SK-N-SH treated with all-trans-retinoic acid at 6 μM for 48 hours (cell line): ENCODE data around the gene TCF7.

ENCODE experiments used
- ATAC-seq: fragments of 200-7000 bp; cut with Tn5 transposase; 3 replicates; pipeline ENCODE4 v1.9.1; 2020; ENCODE audit warnings: mild to moderate bottlenecking, moderate library complexity
- ARNTL ChIP-seq: fragments of 450-650 bp; formaldehyde crosslinking; IDR thresholded peaks from 2 replicates; pipeline ENCODE4 v1.5.0; 2020; ENCODE audit warnings: low read depth, mild to moderate bottlenecking, moderate library complexity, borderline replicate concordance
- BACH2 ChIP-seq: fragments of 250-450 bp; sonication (Bioruptor Pico); IDR thresholded peaks from 2 replicates; pipeline ENCODE4 v1.9.0; 2021; ENCODE audit warnings: mild to moderate bottlenecking, borderline replicate concordance
- CSDC2 ChIP-seq: fragments of 250-450 bp; sonication (Bioruptor Pico); IDR thresholded peaks from 2 replicates; pipeline ENCODE4 v1.5.0; 2020; ENCODE audit warnings: mild to moderate bottlenecking, moderate library complexity
- CSRNP3 ChIP-seq: fragments of 250-450 bp; sonication (Bioruptor Pico); IDR thresholded peaks from 2 replicates; pipeline ENCODE4 v1.5.1; 2021; ENCODE audit warnings: mild to moderate bottlenecking, moderate library complexity
- ESRRG ChIP-seq: fragments of 250-450 bp; sonication (Bioruptor Pico); IDR thresholded peaks from 2 replicates; pipeline ENCODE4 v1.6.1; 2021; ENCODE audit warnings: mild to moderate bottlenecking
- GLIS3 ChIP-seq: fragments of 250-450 bp; sonication (Bioruptor Pico); IDR thresholded peaks from 2 replicates; pipeline ENCODE4 v1.5.0; 2020; ENCODE audit warnings: mild to moderate bottlenecking, moderate library complexity
- ISL1 ChIP-seq: fragments of 250-450 bp; sonication (Bioruptor Pico); IDR thresholded peaks from 2 replicates; pipeline ENCODE4 v2.1.2; 2022; ENCODE audit warnings: mild to moderate bottlenecking, moderate library complexity
- OSR1 ChIP-seq: fragments of 250-450 bp; sonication (Bioruptor Pico); IDR thresholded peaks from 2 replicates; pipeline ENCODE4 v1.8.0; 2022; ENCODE audit warnings: moderate library complexity, mild to moderate bottlenecking, inconsistent platforms
- PPARA ChIP-seq: fragments of 250-450 bp; sonication (Bioruptor Pico); IDR thresholded peaks from 2 replicates; pipeline ENCODE4 v1.5.0; 2020; ENCODE audit warnings: mild to moderate bottlenecking, borderline replicate concordance
- RARB ChIP-seq: fragments of 250-450 bp; sonication (Bioruptor Pico); IDR thresholded peaks from 2 replicates; pipeline ENCODE4 v1.8.0; 2021; ENCODE audit warnings: mild to moderate bottlenecking, moderate library complexity
- SNAI2 ChIP-seq: fragments of 250-450 bp; sonication (Bioruptor Pico); IDR thresholded peaks from 2 replicates; pipeline ENCODE4 v1.5.0; 2020; ENCODE audit warnings: mild to moderate bottlenecking, moderate library complexity
- TCF4 ChIP-seq: fragments of 250-450 bp; sonication (Bioruptor Pico); IDR thresholded peaks from 2 replicates; pipeline ENCODE4 v1.8.0; 2021; ENCODE audit warnings: mild to moderate bottlenecking, moderate library complexity, borderline replicate concordance
- TOX ChIP-seq: fragments of 250-450 bp; sonication (Bioruptor Pico); IDR thresholded peaks from 2 replicates; pipeline ENCODE4 v1.8.0; 2021; ENCODE audit warnings: mild to moderate bottlenecking, moderate library complexity, borderline replicate concordance
- ZC3H10 ChIP-seq: fragments of 250-450 bp; sonication (Bioruptor Pico); IDR thresholded peaks from 2 replicates; pipeline ENCODE4 v1.5.1; 2021; ENCODE audit warnings: mild to moderate bottlenecking, moderate library complexity
- ZFP3 ChIP-seq: fragments of 250-450 bp; sonication (Bioruptor Pico); IDR thresholded peaks from 2 replicates; pipeline ENCODE4 v1.5.0; 2020; ENCODE audit warnings: mild to moderate bottlenecking, moderate library complexity
- ZFP30 ChIP-seq: fragments of 450-650 bp; formaldehyde crosslinking; IDR thresholded peaks from 2 replicates; pipeline ENCODE4 v1.5.0; 2022; ENCODE audit warnings: mild to moderate bottlenecking, moderate library complexity
- ZNF565 ChIP-seq: fragments of 450-650 bp; formaldehyde crosslinking; conservative IDR thresholded peaks from 2 replicates; pipeline ENCODE4 v1.5.0; 2020; ENCODE audit warnings: low read depth, mild to moderate bottlenecking, moderate library complexity
- ZNF70 ChIP-seq: fragments of 450-650 bp; formaldehyde crosslinking; IDR thresholded peaks from 2 replicates; pipeline ENCODE4 v1.5.0; 2020; ENCODE audit warnings: mild to moderate bottlenecking, moderate library complexity
- ZNF8 ChIP-seq: fragments of 450-650 bp; formaldehyde crosslinking; IDR thresholded peaks from 2 replicates; pipeline ENCODE4 v1.5.0; 2020; ENCODE audit warnings: mild to moderate bottlenecking, moderate library complexity
- TF ChIP-seq, protein P1 (sequence below): fragments of 250-450 bp; sonication (Bioruptor Pico); IDR thresholded peaks from 2 replicates; pipeline ENCODE4 v1.5.0; 2020; ENCODE audit warnings: mild to moderate bottlenecking, moderate library complexity
- TF ChIP-seq, protein P2 (sequence below): fragments of 250-450 bp; sonication (Bioruptor Pico); IDR thresholded peaks from 2 replicates; pipeline ENCODE4 v1.5.1; 2020; ENCODE audit warnings: low read depth, mild to moderate bottlenecking, moderate library complexity
- TF ChIP-seq, protein P3 (sequence below): fragments of 250-450 bp; sonication (Bioruptor Pico); IDR thresholded peaks from 2 replicates; pipeline ENCODE4 v1.8.0; 2021; ENCODE audit warnings: low read depth, mild to moderate bottlenecking, moderate library complexity, borderline replicate concordance
- TF ChIP-seq, protein P4 (sequence below): fragments of 250-450 bp; sonication (Bioruptor Pico); IDR thresholded peaks from 2 replicates; pipeline ENCODE4 v1.8.0; 2020; ENCODE audit warnings: mild to moderate bottlenecking, moderate library complexity, borderline replicate concordance

TCF7 gene

DNA sequence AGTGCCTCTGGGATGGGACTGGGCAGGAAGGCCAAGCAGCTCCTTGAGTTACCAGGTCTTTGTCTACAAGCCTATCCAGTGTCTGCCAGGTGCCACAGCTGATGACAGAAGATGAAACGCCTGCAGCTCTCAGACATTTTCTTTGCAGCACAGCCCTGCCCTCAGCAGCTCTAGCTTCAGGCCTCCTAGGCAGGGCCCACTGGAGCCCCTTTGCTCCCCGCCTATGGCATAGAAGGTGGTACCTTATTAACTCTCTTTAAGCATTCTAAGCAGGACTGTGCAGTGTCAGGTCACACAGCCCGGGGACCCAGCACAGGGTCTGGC is 63.6 kb downstream of the TCF7 start (continued):
- TF ChIP-seq CSRNP3: no peak

DNA sequence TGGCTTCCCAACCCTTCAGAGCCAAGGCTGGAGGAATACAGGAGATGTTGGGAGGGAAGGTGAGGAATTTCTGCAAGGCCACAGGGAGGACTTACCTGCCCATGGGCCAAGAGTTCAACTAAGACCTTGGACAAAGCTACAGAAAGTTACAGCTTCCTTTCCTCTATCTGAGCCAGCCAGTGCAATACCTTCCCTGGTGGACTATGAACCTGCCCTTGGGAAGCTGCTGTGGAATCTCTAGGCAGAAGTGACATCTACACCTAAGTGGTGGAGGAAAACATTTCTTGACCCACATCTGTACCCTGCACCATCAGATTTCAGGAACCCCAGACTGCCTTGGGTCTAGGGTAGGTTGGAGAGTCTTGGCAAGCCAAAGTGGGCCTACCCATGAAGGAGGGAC is 69.0 kb downstream of the TCF7 start:
- no peak for TF ChIP-seq PPARA (CRISPR knock-in tag)
- ATAC-seq: no peak

GRCh38 chr5:134184155-134185135 is 70.0 kb downstream of the TCF7 start:
- no peak for TF ChIP-seq RARB
- TF ChIP-seq, protein P1, sequence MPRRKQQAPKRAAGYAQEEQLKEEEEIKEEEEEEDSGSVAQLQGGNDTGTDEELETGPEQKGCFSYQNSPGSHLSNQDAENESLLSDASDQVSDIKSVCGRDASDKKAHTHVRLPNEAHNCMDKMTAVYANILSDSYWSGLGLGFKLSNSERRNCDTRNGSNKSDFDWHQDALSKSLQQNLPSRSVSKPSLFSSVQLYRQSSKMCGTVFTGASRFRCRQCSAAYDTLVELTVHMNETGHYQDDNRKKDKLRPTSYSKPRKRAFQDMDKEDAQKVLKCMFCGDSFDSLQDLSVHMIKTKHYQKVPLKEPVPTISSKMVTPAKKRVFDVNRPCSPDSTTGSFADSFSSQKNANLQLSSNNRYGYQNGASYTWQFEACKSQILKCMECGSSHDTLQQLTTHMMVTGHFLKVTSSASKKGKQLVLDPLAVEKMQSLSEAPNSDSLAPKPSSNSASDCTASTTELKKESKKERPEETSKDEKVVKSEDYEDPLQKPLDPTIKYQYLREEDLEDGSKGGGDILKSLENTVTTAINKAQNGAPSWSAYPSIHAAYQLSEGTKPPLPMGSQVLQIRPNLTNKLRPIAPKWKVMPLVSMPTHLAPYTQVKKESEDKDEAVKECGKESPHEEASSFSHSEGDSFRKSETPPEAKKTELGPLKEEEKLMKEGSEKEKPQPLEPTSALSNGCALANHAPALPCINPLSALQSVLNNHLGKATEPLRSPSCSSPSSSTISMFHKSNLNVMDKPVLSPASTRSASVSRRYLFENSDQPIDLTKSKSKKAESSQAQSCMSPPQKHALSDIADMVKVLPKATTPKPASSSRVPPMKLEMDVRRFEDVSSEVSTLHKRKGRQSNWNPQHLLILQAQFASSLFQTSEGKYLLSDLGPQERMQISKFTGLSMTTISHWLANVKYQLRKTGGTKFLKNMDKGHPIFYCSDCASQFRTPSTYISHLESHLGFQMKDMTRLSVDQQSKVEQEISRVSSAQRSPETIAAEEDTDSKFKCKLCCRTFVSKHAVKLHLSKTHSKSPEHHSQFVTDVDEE: no peak
- no peak for TF ChIP-seq ZFP3 (CRISPR knock-in tag)
- TF ChIP-seq ZC3H10 (CRISPR knock-in tag): no peak
- no peak for TF ChIP-seq SNAI2
- TF ChIP-seq ZFP30 (CRISPR knock-in tag): no peak
- TF ChIP-seq ZNF70 (CRISPR knock-in tag): no peak
- TF ChIP-seq TOX (CRISPR knock-in tag): no peak
- no peak for TF ChIP-seq GLIS3 (CRISPR knock-in tag)
- no peak for TF ChIP-seq OSR1 (CRISPR knock-in tag)
- no peak for TF ChIP-seq ISL1 (CRISPR knock-in tag)
- ATAC-seq: peak; percentile 94

DNA sequence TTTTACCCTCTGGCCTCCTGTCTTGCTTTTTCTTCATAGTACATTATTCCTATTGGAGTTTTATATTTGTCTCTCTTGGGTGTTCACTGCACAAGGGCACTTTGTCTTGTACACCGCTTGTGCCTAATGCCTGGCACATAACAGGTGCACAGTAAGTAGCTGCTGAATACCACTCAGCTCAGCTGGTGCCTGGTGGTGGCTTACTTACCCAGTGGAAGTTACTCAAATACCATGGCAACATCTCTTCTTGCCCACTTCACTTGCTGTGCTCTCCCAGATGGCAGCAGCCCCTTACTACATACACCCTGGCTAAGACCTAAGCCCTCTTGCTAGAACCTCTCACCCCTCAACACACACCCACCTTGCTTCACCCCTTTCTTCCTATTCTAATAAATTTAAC is 73.6 kb downstream of the TCF7 start:
- ATAC-seq: 0 out of 3 replicates have a peak, but pooled peaks have one; percentile 3

DNA sequence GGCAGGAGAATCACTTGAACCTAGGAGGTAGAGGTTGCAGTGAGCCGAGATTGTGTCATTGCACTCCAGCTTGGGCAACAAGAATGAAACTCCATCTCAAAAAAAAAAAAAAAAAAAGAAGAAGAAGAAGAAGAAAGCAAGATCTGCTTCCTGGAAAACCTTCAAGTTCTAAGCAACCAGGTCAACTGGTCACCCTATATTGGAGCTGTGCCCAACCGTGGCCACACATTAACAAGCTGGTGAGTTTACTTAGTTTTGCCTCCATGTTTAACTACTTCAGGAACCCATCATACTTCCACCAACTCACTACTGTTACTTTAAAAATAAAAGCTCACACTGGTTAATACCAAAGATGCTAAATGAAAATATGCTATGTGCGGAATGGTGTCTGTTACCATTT is 74.5 kb downstream of the TCF7 start:
- ATAC-seq: no peak
- TF ChIP-seq ISL1 (CRISPR knock-in tag) (no peak), ARNTL (CRISPR knock-in tag) (no peak), GLIS3 (CRISPR knock-in tag) (no peak), TCF4 (no peak), ESRRG (CRISPR knock-in tag) (no peak), OSR1 (CRISPR knock-in tag) (no peak), ZNF565 (CRISPR knock-in tag) (no peak), SNAI2 (no peak), ZFP30 (CRISPR knock-in tag) (no peak), ZC3H10 (CRISPR knock-in tag) (no peak), ZNF8 (CRISPR knock-in tag) (no peak), RARB (no peak), TOX (CRISPR knock-in tag) (no peak), CSDC2 (CRISPR knock-in tag) (no peak)
- TF ChIP-seq, protein P2, sequence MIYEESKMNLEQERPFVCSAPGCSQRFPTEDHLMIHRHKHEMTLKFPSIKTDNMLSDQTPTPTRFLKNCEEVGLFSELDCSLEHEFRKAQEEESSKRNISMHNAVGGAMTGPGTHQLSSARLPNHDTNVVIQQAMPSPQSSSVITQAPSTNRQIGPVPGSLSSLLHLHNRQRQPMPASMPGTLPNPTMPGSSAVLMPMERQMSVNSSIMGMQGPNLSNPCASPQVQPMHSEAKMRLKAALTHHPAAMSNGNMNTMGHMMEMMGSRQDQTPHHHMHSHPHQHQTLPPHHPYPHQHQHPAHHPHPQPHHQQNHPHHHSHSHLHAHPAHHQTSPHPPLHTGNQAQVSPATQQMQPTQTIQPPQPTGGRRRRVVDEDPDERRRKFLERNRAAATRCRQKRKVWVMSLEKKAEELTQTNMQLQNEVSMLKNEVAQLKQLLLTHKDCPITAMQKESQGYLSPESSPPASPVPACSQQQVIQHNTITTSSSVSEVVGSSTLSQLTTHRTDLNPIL (CRISPR knock-in tag): no peak
- TF ChIP-seq, protein P3, sequence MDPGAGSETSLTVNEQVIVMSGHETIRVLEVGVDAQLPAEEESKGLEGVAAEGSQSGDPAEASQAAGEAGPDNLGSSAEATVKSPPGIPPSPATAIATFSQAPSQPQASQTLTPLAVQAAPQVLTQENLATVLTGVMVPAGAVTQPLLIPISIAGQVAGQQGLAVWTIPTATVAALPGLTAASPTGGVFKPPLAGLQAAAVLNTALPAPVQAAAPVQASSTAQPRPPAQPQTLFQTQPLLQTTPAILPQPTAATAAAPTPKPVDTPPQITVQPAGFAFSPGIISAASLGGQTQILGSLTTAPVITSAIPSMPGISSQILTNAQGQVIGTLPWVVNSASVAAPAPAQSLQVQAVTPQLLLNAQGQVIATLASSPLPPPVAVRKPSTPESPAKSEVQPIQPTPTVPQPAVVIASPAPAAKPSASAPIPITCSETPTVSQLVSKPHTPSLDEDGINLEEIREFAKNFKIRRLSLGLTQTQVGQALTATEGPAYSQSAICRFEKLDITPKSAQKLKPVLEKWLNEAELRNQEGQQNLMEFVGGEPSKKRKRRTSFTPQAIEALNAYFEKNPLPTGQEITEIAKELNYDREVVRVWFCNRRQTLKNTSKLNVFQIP (CRISPR knock-in tag): no peak
- TF ChIP-seq, protein P1: no peak
- TF ChIP-seq, protein P4, sequence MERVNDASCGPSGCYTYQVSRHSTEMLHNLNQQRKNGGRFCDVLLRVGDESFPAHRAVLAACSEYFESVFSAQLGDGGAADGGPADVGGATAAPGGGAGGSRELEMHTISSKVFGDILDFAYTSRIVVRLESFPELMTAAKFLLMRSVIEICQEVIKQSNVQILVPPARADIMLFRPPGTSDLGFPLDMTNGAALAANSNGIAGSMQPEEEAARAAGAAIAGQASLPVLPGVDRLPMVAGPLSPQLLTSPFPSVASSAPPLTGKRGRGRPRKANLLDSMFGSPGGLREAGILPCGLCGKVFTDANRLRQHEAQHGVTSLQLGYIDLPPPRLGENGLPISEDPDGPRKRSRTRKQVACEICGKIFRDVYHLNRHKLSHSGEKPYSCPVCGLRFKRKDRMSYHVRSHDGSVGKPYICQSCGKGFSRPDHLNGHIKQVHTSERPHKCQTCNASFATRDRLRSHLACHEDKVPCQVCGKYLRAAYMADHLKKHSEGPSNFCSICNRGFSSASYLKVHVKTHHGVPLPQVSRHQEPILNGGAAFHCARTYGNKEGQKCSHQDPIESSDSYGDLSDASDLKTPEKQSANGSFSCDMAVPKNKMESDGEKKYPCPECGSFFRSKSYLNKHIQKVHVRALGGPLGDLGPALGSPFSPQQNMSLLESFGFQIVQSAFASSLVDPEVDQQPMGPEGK: no peak

More for the DNA sequence above, 73.6 kb downstream of the TCF7 start:
- no peak for TF ChIP-seq BACH2 (CRISPR knock-in tag)
- TF ChIP-seq, all 23 proteins: peak for 0
